ENCODE results near the gene ERN1.

DNA sequence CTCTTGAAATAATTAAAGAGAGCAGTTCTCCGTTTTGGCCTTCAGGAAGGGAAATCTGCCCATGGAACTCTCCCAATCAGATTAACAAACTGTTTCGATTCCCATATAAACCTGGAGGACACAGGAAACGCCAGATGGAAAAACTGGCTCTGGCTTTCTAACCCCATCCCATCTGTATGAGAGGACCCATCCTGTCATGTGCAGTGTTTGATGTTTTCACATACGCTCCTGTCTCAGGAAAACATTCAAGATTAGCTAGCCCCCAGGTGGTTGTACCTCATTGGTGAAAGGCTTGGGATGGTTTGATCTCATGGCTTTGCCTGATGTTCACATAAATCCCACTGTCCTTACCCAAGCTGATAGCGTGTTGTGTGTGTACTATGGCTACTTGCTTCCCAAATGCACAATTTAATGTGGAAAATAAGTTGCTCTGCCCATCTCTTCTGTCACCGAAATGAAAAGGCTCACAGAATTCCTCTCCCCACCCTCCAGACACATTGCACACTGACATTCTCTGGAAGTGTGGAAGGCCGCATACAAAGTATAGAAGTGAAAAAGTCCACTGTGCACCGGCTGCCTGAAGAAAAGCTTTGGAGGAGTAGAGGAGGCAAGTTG, 18.2 kb upstream of the ERN1 start:
- TF ChIP-seq, protein P1, sequence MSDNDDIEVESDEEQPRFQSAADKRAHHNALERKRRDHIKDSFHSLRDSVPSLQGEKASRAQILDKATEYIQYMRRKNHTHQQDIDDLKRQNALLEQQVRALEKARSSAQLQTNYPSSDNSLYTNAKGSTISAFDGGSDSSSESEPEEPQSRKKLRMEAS (IDR thresholded peaks at IDR 0.05; ENCODE audit: insufficient read depth, insufficient read length), result no peak
- TF ChIP-seq FOS (IDR thresholded peaks at IDR 0.05; ENCODE audit: borderline replicate concordance, insufficient read depth, low read length) (no peak), POLR2A (IDR thresholded peaks at IDR 0.05; ENCODE audit: low read depth, low read length) (peak; percentile 18), POLR2AphosphoS5 (IDR thresholded peaks at IDR 0.05; ENCODE audit: insufficient read depth, low read depth, low read length) (peak; percentile 79), EZH2 (IDR thresholded peaks at IDR 0.05; ENCODE audit: borderline replicate concordance, low read depth, low read length, severe bottlenecking) (no peak), JUN (IDR thresholded peaks at IDR 0.05; ENCODE audit: borderline replicate concordance, insufficient read depth, insufficient read length, low read depth) (no peak)
- TF ChIP-seq, protein P2, sequence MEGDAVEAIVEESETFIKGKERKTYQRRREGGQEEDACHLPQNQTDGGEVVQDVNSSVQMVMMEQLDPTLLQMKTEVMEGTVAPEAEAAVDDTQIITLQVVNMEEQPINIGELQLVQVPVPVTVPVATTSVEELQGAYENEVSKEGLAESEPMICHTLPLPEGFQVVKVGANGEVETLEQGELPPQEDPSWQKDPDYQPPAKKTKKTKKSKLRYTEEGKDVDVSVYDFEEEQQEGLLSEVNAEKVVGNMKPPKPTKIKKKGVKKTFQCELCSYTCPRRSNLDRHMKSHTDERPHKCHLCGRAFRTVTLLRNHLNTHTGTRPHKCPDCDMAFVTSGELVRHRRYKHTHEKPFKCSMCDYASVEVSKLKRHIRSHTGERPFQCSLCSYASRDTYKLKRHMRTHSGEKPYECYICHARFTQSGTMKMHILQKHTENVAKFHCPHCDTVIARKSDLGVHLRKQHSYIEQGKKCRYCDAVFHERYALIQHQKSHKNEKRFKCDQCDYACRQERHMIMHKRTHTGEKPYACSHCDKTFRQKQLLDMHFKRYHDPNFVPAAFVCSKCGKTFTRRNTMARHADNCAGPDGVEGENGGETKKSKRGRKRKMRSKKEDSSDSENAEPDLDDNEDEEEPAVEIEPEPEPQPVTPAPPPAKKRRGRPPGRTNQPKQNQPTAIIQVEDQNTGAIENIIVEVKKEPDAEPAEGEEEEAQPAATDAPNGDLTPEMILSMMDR (IDR thresholded peaks at IDR 0.05; ENCODE audit: extremely low read depth in 1 of 2, insufficient read depth in 1 of 2, low read depth in 1 of 2, low read length in 2 of 2), result no peak
